HG02852 (cell line): ENCODE measurements around the gene LRRC45.

Source experiments
- ATAC-seq: cut with Tn5 transposase; IDR thresholded peaks from one replicate; pipeline ENCODE4 v1.9.1; 2021; ENCODE audit warnings: mild to moderate bottlenecking, moderate library complexity; ENCODE audit not compliant: unreplicated experiment

Gene LRRC45

GRCh38 chr17:81993729-81994592, 29.1 kb upstream of the LRRC45 start:
- ATAC-seq: no peak

- no peak for ATAC-seq
Observed at GRCh38 chr17:81994593-81995462, 28.3 kb upstream of the LRRC45 start.

GRCh38 chr17:81995463-81996231, 27.5 kb upstream of the LRRC45 start:
- ATAC-seq: no peak

GRCh38 chr17:81996232-81996756, 26.8 kb upstream of the LRRC45 start:
- no peak for ATAC-seq

- no peak for ATAC-seq
Observed at GRCh38 chr17:81996757-81997441, 26.2 kb upstream of the LRRC45 start.

- no peak for ATAC-seq
Observed at GRCh38 chr17:81998212-81998611, 24.9 kb upstream of the LRRC45 start.

GRCh38 chr17:81998691-81999438, 24.2 kb upstream of the LRRC45 start:
- ATAC-seq: no peak

GRCh38 chr17:81999587-81999975, 23.5 kb upstream of the LRRC45 start:
- ATAC-seq: no peak

GRCh38 chr17:81999976-82000802, 22.9 kb upstream of the LRRC45 start:
- no peak for ATAC-seq

- ATAC-seq: no peak
Observed at GRCh38 chr17:82000803-82001570, 22.1 kb upstream of the LRRC45 start.

- ATAC-seq: no peak
Observed at GRCh38 chr17:82001571-82002056, 21.5 kb upstream of the LRRC45 start.

GRCh38 chr17:82003411-82004381, 19.4 kb upstream of the LRRC45 start:
- ATAC-seq: no peak

- ATAC-seq: no peak
Observed at GRCh38 chr17:82004517-82005455, 18.3 kb upstream of the LRRC45 start.

GRCh38 chr17:82005701-82006348, 17.3 kb upstream of the LRRC45 start:
- no peak for ATAC-seq
